Ishikawa (cell line): ENCODE results near the gene PSME2.

Source experiments
- CEBPB ChIP-seq: IDR thresholded peaks from 2 replicates; pipeline ENCODE4 v1.6.1; 2012
- CREB1 ChIP-seq: IDR thresholded peaks from 2 replicates; pipeline ENCODE4 v1.6.1; 2012; ENCODE audit warnings: low read depth
- EGR1 ChIP-seq: IDR thresholded peaks from 2 replicates; pipeline ENCODE4 v1.6.1; 2012
- EP300 ChIP-seq: IDR thresholded peaks from 2 replicates; pipeline ENCODE4 v1.6.1; 2012; ENCODE audit warnings: borderline replicate concordance
- FOXM1 ChIP-seq: IDR thresholded peaks from 2 replicates; pipeline ENCODE4 v1.6.1; 2012; ENCODE audit warnings: low read depth, borderline replicate concordance
- NFIC ChIP-seq: IDR thresholded peaks from 2 replicates; pipeline ENCODE4 v1.6.1; 2012
- RAD21 ChIP-seq: IDR thresholded peaks from 2 replicates; pipeline ENCODE4 v1.6.1; 2012; ENCODE audit warnings: low read depth
- TAF1 ChIP-seq: IDR thresholded peaks from 2 replicates; pipeline ENCODE4 v1.6.1; 2012; ENCODE audit warnings: low read depth, mild to moderate bottlenecking
- TCF12 ChIP-seq: IDR thresholded peaks from 2 replicates; pipeline ENCODE4 v1.6.1; 2012; ENCODE audit warnings: low read depth
- TEAD4 ChIP-seq: IDR thresholded peaks from 2 replicates; pipeline ENCODE4 v1.6.1; 2012
- YY1 ChIP-seq: IDR thresholded peaks from 2 replicates; pipeline ENCODE4 v1.6.1; 2012; ENCODE audit warnings: low read depth
- ZBTB7A ChIP-seq: IDR thresholded peaks from 2 replicates; pipeline ENCODE4 v1.6.1; 2012; ENCODE audit warnings: low read depth
- TF ChIP-seq, protein P1 (sequence below): IDR thresholded peaks from 2 replicates; pipeline ENCODE4 v1.6.1; 2012
- TF ChIP-seq, protein P2 (sequence below): IDR thresholded peaks from 2 replicates; pipeline ENCODE4 v1.6.1; 2012
- TF ChIP-seq, protein P3 (sequence below): IDR thresholded peaks from 2 replicates; pipeline ENCODE4 v1.6.1; 2012; ENCODE audit warnings: low read depth, mild to moderate bottlenecking

The PSME2 gene

DNA sequence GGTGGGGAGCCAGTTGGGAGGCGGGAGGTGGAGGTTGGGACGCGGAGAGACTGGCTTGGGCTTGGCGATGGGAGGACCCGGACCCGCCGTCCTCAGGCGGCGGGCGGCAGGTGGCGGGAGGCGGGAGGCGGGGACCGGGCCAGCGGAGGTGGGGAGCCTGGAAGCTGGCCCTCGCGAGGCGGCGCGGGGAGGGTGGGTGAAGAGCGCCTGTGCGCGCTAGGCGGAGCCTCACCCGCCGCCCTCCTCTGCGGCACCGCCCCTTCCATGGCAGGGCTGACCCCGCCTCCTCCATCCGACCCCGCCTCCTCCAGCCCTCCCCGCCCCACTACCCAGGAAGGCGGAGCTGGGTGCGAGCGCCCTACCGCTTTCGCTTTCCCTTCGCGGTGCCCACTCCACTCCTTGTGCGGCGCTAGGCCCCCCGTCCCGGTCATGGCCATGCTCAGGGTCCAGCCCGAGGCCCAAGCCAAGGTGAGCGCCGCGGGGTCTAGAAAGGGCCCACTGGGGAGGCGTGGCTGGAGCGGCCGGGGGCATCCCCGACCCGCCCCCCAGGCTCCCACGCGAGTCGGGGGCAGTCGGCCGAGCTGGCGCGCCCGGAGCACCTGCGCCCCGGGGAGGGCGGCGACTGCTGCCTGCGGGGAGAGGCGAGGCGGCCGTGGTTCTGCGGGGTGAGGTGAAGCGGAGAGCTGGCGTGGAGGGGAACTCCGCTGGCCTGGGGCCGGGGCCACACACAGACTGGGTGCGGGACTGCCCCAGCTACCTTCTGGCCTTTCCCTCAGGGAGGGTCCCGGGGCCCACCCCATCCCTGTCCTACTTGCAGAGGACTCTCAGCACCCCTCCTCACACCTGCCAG is 10.4 kb downstream of the PSME2 start, which contains the start of gene PSME1:
TSS of gene PSME1 (plus strand) at position 361 of the 850 bp plus-strand sequence. CDS start at position 430, 69 bp downstream.
- peak; percentile 81; the same call in 1 of the 2 replicates for TF ChIP-seq ZBTB7A
- no peak for TF ChIP-seq RAD21
- TF ChIP-seq, protein P1, sequence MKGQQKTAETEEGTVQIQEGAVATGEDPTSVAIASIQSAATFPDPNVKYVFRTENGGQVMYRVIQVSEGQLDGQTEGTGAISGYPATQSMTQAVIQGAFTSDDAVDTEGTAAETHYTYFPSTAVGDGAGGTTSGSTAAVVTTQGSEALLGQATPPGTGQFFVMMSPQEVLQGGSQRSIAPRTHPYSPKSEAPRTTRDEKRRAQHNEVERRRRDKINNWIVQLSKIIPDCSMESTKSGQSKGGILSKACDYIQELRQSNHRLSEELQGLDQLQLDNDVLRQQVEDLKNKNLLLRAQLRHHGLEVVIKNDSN = no peak
- TF ChIP-seq, protein P2, sequence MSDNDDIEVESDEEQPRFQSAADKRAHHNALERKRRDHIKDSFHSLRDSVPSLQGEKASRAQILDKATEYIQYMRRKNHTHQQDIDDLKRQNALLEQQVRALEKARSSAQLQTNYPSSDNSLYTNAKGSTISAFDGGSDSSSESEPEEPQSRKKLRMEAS = peak; percentile 19; the same call in 1 of the 2 replicates
- TF ChIP-seq, protein P3, sequence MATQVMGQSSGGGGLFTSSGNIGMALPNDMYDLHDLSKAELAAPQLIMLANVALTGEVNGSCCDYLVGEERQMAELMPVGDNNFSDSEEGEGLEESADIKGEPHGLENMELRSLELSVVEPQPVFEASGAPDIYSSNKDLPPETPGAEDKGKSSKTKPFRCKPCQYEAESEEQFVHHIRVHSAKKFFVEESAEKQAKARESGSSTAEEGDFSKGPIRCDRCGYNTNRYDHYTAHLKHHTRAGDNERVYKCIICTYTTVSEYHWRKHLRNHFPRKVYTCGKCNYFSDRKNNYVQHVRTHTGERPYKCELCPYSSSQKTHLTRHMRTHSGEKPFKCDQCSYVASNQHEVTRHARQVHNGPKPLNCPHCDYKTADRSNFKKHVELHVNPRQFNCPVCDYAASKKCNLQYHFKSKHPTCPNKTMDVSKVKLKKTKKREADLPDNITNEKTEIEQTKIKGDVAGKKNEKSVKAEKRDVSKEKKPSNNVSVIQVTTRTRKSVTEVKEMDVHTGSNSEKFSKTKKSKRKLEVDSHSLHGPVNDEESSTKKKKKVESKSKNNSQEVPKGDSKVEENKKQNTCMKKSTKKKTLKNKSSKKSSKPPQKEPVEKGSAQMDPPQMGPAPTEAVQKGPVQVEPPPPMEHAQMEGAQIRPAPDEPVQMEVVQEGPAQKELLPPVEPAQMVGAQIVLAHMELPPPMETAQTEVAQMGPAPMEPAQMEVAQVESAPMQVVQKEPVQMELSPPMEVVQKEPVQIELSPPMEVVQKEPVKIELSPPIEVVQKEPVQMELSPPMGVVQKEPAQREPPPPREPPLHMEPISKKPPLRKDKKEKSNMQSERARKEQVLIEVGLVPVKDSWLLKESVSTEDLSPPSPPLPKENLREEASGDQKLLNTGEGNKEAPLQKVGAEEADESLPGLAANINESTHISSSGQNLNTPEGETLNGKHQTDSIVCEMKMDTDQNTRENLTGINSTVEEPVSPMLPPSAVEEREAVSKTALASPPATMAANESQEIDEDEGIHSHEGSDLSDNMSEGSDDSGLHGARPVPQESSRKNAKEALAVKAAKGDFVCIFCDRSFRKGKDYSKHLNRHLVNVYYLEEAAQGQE = no peak
- no peak for TF ChIP-seq YY1
- no peak for TF ChIP-seq EP300
- no peak for TF ChIP-seq CREB1
- no peak; the same call in 1 of the 2 replicates for TF ChIP-seq TAF1
- TF ChIP-seq CEBPB = no peak
- TF ChIP-seq TEAD4 = no peak
- TF ChIP-seq NFIC = no peak

DNA sequence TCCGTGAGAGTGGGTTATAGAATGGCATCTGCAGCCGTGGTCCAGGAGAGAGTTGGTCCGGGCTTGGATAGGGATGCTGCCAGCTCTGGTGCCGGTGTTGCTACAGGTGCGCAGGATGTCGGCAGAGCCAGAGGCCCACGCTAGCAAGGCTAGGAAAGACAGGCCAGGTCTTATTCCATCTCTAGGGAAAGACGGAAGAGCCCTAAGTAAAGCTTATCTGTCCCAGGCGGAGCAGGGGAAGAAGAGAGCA is 10.9 kb downstream of the PSME2 start:
- TF ChIP-seq TCF12 = no peak
- TF ChIP-seq, protein P1 = no peak
- TF ChIP-seq ZBTB7A = no peak

DNA sequence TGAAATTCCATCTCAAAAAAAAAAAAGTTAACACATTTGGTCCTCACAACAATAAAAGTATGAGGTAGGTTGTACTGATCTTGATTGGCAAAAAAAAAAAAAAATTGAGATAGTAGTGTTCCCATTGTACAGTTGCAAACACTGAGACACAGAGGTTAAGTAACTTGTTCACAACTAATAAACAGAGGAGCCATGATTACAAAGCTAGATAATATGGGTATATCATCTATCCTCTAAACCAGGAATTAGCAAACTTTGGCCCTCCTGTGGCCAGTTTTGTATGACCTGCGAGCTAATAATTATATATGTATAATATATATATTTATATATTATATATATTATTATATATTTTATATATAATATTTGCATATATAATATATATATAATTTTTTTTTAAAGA is 12.7 kb downstream of the PSME2 start:
- TF ChIP-seq FOXM1 (no peak), EP300 (no peak), CEBPB (no peak), EGR1 (no peak), CREB1 (no peak), TCF12 (no peak), NFIC (no peak), ZBTB7A (no peak), TAF1 (no peak), TEAD4 (no peak), YY1 (no peak), RAD21 (no peak)
- TF ChIP-seq, protein P1 = no peak
- TF ChIP-seq, protein P3 = no peak
- TF ChIP-seq, protein P2 = no peak

DNA sequence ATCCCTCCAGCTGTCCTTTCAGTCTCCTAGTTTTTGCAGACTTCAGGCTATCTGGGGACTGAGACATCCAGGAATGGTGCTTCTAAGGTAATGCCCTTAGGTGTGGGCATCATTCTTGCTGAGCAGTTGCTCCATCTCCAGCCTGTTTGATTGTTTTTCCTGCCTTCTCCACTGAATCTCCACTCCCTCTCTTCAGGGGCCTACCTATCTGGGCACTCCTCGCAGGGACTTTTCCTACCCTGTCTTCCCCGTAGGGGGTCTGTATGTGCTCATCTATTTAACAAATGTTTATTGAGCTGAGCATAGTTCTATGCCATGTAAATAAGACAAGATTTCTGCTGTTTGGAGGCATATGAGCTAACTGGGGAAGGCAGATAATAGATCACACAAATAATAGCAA is 13.4 kb downstream of the PSME2 start:
- TF ChIP-seq ZBTB7A (no peak), CEBPB (no peak), TEAD4 (no peak), FOXM1 (no peak), TAF1 (no peak), RAD21 (no peak), CREB1 (no peak), TCF12 (no peak), YY1 (no peak), EP300 (no peak), NFIC (no peak), EGR1 (no peak)
- TF ChIP-seq, protein P2 = no peak
- TF ChIP-seq, protein P1 = no peak
- TF ChIP-seq, protein P3 = no peak
